H9 (cell line): ENCODE results near the gene AANAT. TPM values are rescaled to one million over a fixed set of nuclear protein-coding genes. Genes with fewer than 3 reads are reported as not detected.

Experiments used
- DNase-seq: peaks from one replicate; pipeline ENCODE4 v3.0.0-alpha.2; 2017
- H2AFZ ChIP-seq: one replicate; pipeline ENCODE4 v1.6.1; 2013; ENCODE audit warnings: mild to moderate bottlenecking, low read length, control low read depth, moderate library complexity
- H2AK5ac ChIP-seq: 2 replicates; pipeline ENCODE4 v1.6.1; 2013; ENCODE audit warnings: low read length, control low read depth, mixed read lengths; ENCODE audit not compliant: insufficient read length
- H2BK120ac ChIP-seq: one replicate; pipeline ENCODE4 v1.6.1; 2013; ENCODE audit warnings: low read depth, mild to moderate bottlenecking, low read length, control low read depth, inconsistent platforms; ENCODE audit not compliant: poor library complexity, severe bottlenecking
- H2BK12ac ChIP-seq: 2 replicates; pipeline ENCODE4 v1.6.1; 2013; ENCODE audit warnings: low read length, control low read depth, mixed read lengths, low read depth; ENCODE audit not compliant: insufficient read length
- H2BK15ac ChIP-seq: 2 replicates; pipeline ENCODE4 v1.6.1; 2013; ENCODE audit warnings: low read depth, low read length, control low read depth
- H2BK20ac ChIP-seq: one replicate; pipeline ENCODE4 v1.6.1; 2013; ENCODE audit warnings: low read depth, mild to moderate bottlenecking, low read length, control low read depth, inconsistent platforms; ENCODE audit not compliant: poor library complexity, severe bottlenecking
- H2BK5ac ChIP-seq: 2 replicates; pipeline ENCODE4 v1.6.1; 2013; ENCODE audit warnings: low read length, control low read depth, mixed read lengths; ENCODE audit not compliant: insufficient read length
- H3K14ac ChIP-seq: 2 replicates; pipeline ENCODE4 v1.6.1; 2013; ENCODE audit warnings: low read length, control low read depth; ENCODE audit not compliant: insufficient read depth
- H3K18ac ChIP-seq: 2 replicates; pipeline ENCODE4 v1.6.1; 2013; ENCODE audit warnings: low read depth, mild to moderate bottlenecking, mixed read lengths, low read length, control low read depth; ENCODE audit not compliant: insufficient read length
- H3K23ac ChIP-seq: 2 replicates; pipeline ENCODE4 v1.6.1; 2013; ENCODE audit warnings: low read length, control low read depth, mixed read lengths, low read depth; ENCODE audit not compliant: insufficient read length
- H3K23me2 ChIP-seq: 2 replicates; pipeline ENCODE4 v1.6.1; 2013; ENCODE audit warnings: low read depth, mild to moderate bottlenecking, mixed read lengths, low read length, control low read depth; ENCODE audit not compliant: insufficient read length, poor library complexity, severe bottlenecking
- H3K27ac ChIP-seq: 2 replicates; pipeline ENCODE4 v1.5.1; 2013; ENCODE audit warnings: low read length, control low read depth, mixed read lengths, low read depth; ENCODE audit not compliant: insufficient read length
- H3K27me3 ChIP-seq: 2 replicates; pipeline ENCODE4 v1.6.1; 2013; ENCODE audit warnings: low read length, control low read depth, inconsistent platforms; ENCODE audit not compliant: insufficient read depth
- H3K4ac ChIP-seq: 2 replicates; pipeline ENCODE4 v1.6.1; 2013; ENCODE audit warnings: low read depth, mild to moderate bottlenecking, control low read depth, inconsistent platforms, low read length, moderate library complexity
- H3K4me1 ChIP-seq: 2 replicates; pipeline ENCODE4 v1.6.1; 2013; ENCODE audit warnings: low read length, control low read depth, inconsistent platforms; ENCODE audit not compliant: insufficient read depth
- H3K4me2 ChIP-seq: 2 replicates; pipeline ENCODE4 v1.6.1; 2013; ENCODE audit warnings: low read length, control low read depth, mixed read lengths; ENCODE audit not compliant: insufficient read length, insufficient read depth
- H3K56ac ChIP-seq: 2 replicates; pipeline ENCODE4 v1.6.1; 2013; ENCODE audit warnings: low read depth, mild to moderate bottlenecking, mixed read lengths, low read length, control low read depth; ENCODE audit not compliant: insufficient read length
- H3K79me1 ChIP-seq: 2 replicates; pipeline ENCODE4 v1.6.1; 2013; ENCODE audit warnings: low read depth, mild to moderate bottlenecking, moderate library complexity, low read length, control low read depth, inconsistent platforms; ENCODE audit not compliant: insufficient read depth, poor library complexity, severe bottlenecking
- H3K79me2 ChIP-seq: 2 replicates; pipeline ENCODE4 v1.6.1; 2013; ENCODE audit warnings: low read length, control low read depth, inconsistent platforms; ENCODE audit not compliant: insufficient read depth
- H3K9ac ChIP-seq: 2 replicates; pipeline ENCODE4 v1.6.1; 2013; ENCODE audit warnings: low read length, control low read depth, mixed read lengths; ENCODE audit not compliant: insufficient read length; ENCODE audit errors: extremely low read depth
- H3K9me3 ChIP-seq: one replicate; pipeline ENCODE4 v1.6.1; 2013; ENCODE audit warnings: low read depth, low read length, inconsistent platforms; ENCODE audit not compliant: control insufficient read depth
- H3T11ph ChIP-seq: one replicate; pipeline ENCODE4 v1.6.1; 2013; ENCODE audit warnings: mild to moderate bottlenecking, low read length, control low read depth, inconsistent platforms
- H4K20me1 ChIP-seq: one replicate; pipeline ENCODE4 v1.6.1; 2013; ENCODE audit not compliant: control insufficient read depth, insufficient read length, insufficient read depth
- H4K5ac ChIP-seq: 2 replicates; pipeline ENCODE4 v1.6.1; 2013; ENCODE audit warnings: low read depth, mild to moderate bottlenecking, mixed read lengths, low read length, control low read depth; ENCODE audit not compliant: insufficient read length
- H4K8ac ChIP-seq: replicated peaks from 2 replicates; pipeline ENCODE4 v1.6.1; 2013; ENCODE audit warnings: low read length, control low read depth, mixed read lengths, low read depth; ENCODE audit not compliant: insufficient read length
- H4K91ac ChIP-seq: 2 replicates; pipeline ENCODE4 v1.6.1; 2013; ENCODE audit warnings: low read depth, mild to moderate bottlenecking, moderate library complexity, mixed read lengths, low read length, control low read depth; ENCODE audit not compliant: insufficient read length
- H3K27ac Mint-ChIP-seq, 3 experiments: 2 replicates in 2 of 3; 3 replicates in 1 of 3; pipeline ENCODE4 v1.8.0; 2020 to 2021; ENCODE audit warnings: mixed read lengths in 3 of 3, mild to moderate bottlenecking in 1 of 3, moderate library complexity in 1 of 3
- H3K27me3 Mint-ChIP-seq: 2 replicates; pipeline ENCODE4 v1.8.0; 2021; ENCODE audit warnings: low read depth, mild to moderate bottlenecking, moderate library complexity, mixed read lengths
- H3K36me3 Mint-ChIP-seq, 3 experiments: 2 replicates in 2 of 3; 3 replicates in 1 of 3; pipeline ENCODE4 v1.8.0; 2020 to 2021; ENCODE audit warnings: low read depth in 3 of 3, mixed read lengths in 3 of 3; ENCODE audit not compliant: insufficient read depth in 1 of 3
- H3K4me1 Mint-ChIP-seq, 2 experiments: 2 replicates each; pipeline ENCODE4 v1.8.0; 2020; ENCODE audit warnings: mixed read lengths in 2 of 2
- H3K4me3 Mint-ChIP-seq, 2 experiments: 2 replicates in 1 of 2; 3 replicates in 1 of 2; pipeline ENCODE4 v1.8.0; 2020 to 2021; ENCODE audit warnings: mild to moderate bottlenecking in 2 of 2, mixed read lengths in 2 of 2, moderate library complexity in 1 of 2
- H3K9me3 Mint-ChIP-seq, 2 experiments: 2 replicates in 1 of 2; 3 replicates in 1 of 2; pipeline ENCODE4 v1.8.0; 2020; ENCODE audit warnings: mild to moderate bottlenecking in 2 of 2, mixed read lengths in 2 of 2, moderate library complexity in 1 of 2
- CTCF ChIP-seq: fragments of 200-600 bp; sonication (generic); conservative IDR thresholded peaks from 3 replicates; pipeline ENCODE4 v1.8.0; 2021; ENCODE audit warnings: antibody characterized with exemption, mild to moderate bottlenecking
- WGBS: extraction: QIAGEN DNeasy Blood & Tissue Kit; methylation state at CpG from one replicate; pipeline ENCODE4 v1.1.7; 2013; ENCODE audit warnings: missing lambda C conversion rate, low lambda C conversion rate, mixed read lengths; ENCODE audit not compliant: insufficient read length; ENCODE audit errors: extremely low coverage; 5-methylcytosine and 5-hydroxymethylcytosine counted together
- total RNA-seq: library from RNA; stranded (reverse); gene quantifications from 2 replicates; pipeline ENCODE4 v1.2.1, GENCODE V29; 2021

AANAT gene
- total RNA-seq, 1 experiment from 2014 or later, result 0.55 TPM

- Histone ChIP-seq H2AK5ac (no peak overlapping the region), H3K14ac (no peak overlapping the region), H2BK5ac (no peak overlapping the region), H3K4me2 (no peak overlapping the region), H3T11ph (no peak overlapping the region), H3K56ac (no peak overlapping the region), H3K27ac (no peak overlapping the region), H4K5ac (no peak overlapping the region), H4K20me1 (no peaks in the 10 kb centered on the region), H3K23ac (no peak overlapping the region), H3K23me2 (no peaks in the 10 kb centered on the region), H2BK120ac (no peak overlapping the region), H3K79me1 (peaks cover 12% of the 10 kb centered on the region), H3K79me2 (peaks cover 34% of the 10 kb centered on the region; the same call in 1 of the 2 replicates), H3K18ac (no peak overlapping the region), H3K27me3 (no peaks in the 10 kb centered on the region), H4K8ac (no peak overlapping the region), H4K91ac (no peak overlapping the region), H3K4me1 (peaks cover 21% of the 10 kb centered on the region; the same call in 1 of the 2 replicates), H2AFZ (no peak overlapping the region), H3K9ac (no peak overlapping the region), H2BK12ac (no peak overlapping the region), H2BK15ac (no peak overlapping the region), H3K9me3 (no peaks in the 10 kb centered on the region), H2BK20ac (no peak overlapping the region), H3K4ac (no peak overlapping the region)
- WGBS, result no CpG with 5 or more reads among the region's 9 CpGs
- TF ChIP-seq CTCF, result no peak
- peaks cover 0 to 3% (median 0%) of the 10 kb centered on the region in 3 experiments; a peak in 3 of 7 replicates for H3K36me3 Mint-ChIP-seq
- no peaks in the 10 kb centered on the region for H3K27me3 Mint-ChIP-seq
- peak overlapping the region in 1 of 3 experiments; percentile 75; a peak in 2 of 7 replicates for H3K27ac Mint-ChIP-seq
- H3K4me3 Mint-ChIP-seq, result no peak overlapping the region; a peak in 1 of 5 replicates
- H3K9me3 Mint-ChIP-seq, result no peaks in the 10 kb centered on the region
- no peak for DNase-seq
- H3K4me1 Mint-ChIP-seq, result peaks cover 37 to 46% of the 10 kb centered on the region in 2 experiments
Observed at GRCh38 chr17:76433693-76434092, 33.7 kb upstream of the AANAT start.
